ENCODE measurements around the gene BCL2.
"Not testable (repeated sequence)": the region's sequence is repeated elsewhere in the genome, so short reads cannot be mapped to it uniquely, and the experiment has no call there.

BCL2 gene

DNA sequence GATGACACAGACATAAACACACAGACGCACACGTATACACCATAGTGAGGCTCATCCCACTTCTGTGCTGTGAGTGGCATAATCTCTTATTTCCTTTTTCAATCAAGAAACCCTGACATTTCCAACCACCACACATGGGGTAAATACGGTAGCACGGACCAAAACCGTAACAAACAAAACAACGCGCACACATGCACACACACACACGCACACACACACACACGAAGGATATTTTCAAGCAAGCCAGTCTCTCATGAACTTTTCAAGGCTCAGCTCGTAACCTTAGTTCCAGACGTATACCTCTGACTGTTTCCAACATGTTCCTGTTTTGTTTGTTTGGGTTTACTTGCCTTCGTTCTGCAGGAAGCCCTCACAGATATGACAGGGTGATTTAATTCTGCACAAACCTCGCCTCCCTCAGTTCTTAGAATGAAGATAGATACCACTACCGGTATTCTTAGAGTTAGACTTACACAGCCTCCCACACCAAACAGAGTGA is 119.8 kb downstream of the BCL2 start:
- DNase-seq (ENCODE audit: low read depth, low spot score), result no peak

DNA sequence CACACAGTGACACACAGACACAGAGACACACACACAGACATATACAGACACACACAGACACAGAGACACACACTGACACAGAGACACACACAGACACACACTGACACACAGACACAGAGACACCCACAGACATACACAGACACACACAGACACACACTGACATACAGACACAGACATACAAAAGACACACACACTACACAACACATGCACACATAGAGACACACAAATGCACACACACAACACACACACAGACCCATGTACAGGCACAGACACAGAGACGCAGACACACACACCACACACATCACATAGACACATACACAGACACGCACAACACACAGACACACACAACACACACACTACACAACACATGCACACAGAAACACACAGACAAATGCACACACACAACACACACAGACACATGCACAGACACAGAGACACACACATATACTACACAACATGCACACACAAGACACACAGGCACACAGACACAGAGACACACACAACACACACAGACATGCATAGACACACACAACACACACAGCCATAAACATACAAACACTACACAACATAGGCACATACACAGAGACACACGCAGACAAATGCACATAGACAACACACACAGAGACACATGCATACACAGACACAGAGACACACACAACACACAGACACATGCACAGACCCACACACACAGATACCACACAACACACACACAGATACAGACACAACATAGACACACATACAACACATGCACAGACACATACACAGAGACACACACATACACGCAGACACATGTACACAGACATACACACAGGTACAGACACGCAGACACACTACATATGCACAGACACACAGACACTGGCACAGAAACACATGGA is 120.5 kb downstream of the BCL2 start:
- DNase-seq (ENCODE audit: low read depth, low spot score), result no peak

DNA sequence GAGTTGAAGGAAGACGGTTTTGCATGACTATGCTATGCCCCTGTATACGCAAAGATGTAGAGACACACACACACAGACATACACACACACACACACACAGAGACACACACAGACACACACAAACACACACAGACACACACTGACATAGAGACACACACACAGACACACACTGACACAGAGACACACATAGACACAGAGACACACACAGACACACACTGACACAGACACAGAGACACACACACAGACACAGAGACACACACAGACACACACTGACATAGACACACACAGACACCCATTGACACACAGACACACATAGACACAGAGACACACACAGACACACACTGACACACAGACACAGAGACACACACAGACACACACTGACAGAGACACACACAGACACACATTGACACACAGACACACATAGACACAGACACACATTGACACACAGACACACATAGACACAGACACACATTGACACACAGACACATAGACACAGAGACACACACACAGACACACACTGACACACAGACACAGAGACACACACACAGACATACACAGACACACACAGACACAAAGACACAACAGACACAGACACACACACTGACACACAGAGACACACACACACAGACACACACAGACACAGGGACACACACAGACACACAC is 121.3 kb downstream of the BCL2 start:
- DNase-seq (ENCODE audit: low read depth, low spot score), result no peak

DNA sequence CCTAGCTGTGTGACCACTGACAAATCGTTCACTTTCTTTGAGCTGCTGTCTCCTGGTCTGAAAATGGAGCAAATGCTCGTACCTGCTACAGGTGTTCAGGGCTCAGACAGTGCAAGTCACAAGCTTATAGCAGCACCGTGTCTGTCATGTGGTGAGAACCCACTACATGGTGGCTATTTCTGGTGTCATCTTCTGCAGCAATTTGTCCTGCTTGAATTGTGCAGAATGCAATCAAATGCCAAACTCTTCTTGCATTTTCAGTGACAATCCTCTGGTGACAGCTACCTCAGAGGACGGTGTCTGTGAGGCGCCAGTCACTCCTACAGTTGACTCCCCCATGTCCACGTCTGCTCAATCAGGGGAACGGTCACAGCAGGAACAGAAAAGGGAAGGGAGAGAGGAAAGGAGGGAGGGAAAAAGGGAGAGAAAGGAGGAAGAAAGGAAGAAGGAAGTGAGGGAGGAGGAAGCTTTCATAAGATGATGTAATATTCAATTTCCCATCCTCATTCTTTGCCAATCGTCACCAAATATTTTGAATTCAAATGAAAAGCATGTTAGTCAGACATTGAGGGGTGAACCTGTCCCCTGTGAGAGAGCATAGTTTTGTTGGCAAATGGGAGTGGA is 122.2 kb downstream of the BCL2 start:
- no peak for DNase-seq (ENCODE audit: low read depth, low spot score)

DNA sequence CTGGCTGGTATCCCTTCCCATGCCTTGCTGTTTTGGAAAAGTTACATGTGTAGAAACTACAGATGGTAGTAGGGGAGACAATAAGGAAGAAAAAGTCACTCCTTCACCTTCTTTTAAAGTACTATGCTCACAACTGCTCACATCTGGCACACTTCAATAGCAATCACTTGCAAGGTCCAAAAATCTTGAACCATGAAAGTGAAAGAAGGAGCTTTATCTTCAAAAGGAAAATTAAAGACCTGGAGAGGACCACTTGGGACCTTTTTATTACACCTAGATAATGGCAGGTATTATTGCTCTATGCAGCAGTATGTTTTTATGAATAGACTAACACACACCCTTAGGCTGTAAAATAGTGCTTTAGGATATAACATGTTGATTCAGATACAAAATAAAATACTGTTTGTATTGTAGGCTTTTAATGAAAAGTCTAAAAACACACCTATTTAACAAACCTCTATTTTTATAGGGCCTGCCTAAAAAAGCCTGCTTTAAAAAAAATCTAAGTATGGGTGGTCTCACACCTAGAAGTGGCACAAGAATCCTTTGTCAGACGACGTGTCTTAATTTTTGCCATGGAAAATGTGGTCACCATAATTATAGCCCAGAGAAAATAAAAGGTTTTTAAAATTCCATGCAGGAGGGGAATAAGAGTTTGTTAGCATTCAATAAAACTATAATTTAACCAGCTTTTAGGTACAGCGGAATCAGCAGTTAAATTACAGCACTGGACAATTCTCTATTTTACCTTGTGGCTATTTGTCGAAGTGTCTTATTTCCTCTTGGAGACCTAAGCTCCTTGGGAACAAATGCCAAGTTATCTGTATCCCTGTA is 124.0 kb downstream of the BCL2 start:
- DNase-seq (ENCODE audit: low read depth, low spot score), result no peak

DNA sequence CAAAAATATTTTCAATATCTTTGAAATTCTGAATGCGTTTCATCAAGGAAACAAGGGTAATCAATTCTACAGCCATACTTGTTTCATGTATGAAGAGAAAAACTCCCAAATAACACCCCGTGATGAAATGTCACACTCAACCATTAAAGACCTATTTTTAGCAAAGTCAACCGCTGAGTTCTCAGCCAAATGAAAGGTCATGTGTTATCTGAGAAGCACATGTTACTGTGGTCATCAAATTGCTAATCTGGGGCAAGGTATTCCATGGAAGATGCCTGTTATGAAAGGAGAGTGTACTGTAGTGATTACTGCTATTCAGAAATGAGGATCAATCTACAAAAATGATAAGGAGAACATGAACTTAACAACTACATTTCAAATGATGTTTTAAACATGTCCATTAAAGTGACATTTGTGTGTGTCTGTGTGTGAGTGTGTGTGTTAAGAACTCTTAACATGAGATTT is 126.7 kb downstream of the BCL2 start:
- DNase-seq (ENCODE audit: low read depth, low spot score), result no peak

DNA sequence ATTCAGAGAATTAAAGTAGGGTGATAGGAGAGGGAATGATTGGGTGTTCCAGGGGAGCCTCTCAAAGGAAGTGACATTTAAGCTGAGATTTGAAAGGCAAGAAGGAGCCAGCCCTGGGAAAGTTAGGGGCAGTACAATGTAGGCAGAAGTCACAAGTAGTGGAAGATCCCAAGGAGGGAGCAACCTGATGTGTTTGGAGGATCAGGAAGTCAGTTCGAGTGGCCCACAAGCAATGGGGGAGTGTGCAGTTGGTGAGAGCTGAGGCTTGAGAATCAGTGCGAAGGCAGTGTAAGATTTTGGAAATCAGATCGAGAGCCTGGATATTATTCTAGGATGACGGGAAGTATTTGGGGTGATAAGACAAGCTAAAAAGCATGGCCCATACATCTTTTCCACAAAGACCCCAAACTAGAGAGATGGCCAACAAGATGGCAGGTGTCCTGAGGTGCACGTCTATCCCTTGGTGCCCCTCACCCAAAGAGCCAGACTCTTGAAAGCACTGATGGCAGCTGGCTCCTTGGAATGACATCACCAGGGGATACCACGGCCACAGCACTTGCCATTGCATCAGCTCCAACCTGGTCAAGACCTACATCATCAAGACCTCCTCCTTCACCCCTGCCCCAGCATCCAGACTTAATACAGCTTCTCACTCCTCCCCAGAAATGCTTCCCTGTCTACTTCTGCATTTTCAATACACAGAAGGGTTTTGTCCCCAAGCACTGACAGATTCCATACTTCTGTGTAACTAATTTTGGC is 127.3 kb downstream of the BCL2 start:
- DNase-seq (ENCODE audit: low read depth, low spot score), result no peak

DNA sequence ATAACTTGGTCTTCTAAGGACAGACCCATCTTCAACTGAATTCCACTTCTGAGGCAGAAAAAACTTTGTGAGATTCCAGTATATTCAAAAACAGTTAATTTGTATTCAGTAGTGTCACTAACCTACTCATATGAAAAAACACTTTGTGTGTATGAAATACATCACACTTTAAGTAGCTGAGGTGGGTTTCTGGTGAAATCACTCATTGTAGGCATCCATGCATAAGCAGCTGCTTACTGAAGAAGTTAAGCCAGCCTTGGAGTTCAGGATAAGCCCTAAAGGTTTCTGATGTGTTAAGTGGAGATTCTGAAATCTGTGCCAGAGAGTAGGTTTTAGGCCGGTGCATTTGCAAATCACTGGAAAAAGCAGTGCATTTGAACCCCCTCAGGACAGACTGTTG is 128.2 kb downstream of the BCL2 start:
- no peak for DNase-seq (ENCODE audit: low read depth, low spot score)

DNA sequence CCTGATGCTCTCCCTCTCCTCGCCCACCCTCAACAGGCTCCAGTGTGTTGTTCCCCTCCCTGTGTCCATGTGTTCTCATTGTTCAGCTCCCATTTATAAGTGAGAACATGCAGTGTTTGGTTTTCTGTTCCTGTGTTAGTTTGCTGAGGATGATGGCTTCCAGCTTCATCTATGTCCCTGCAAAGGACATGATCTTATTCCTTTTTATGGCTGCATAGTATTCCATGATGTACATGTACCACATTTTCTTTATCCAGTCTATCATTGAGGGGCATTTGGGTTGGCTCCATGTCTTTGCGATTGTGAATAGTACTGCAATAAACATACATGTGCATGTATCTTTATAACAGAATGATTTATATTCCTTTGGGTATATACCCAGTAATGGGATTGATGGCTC is 128.7 kb downstream of the BCL2 start:
- not testable (repeated sequence) for DNase-seq (ENCODE audit: low read depth, low spot score)

DNA sequence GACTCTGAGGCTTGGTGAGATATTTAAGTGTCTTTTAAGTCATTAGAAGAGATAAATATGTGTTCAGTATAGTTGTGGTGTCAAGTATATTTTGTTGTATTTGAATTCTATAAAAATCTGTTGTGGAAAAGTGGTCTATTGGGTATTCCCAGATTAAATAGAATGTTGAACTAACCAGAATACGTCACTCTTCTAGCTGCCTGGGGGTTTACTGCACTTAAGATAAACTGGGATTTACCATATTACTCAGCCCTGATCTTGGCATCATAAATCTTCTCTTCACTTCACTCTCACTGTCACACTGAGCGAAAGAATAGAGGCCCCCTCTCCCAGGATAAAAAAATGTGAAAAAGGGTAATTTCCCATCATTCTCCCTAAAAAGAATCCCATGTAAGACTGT is 129.8 kb downstream of the BCL2 start:
- DNase-seq (ENCODE audit: low read depth, low spot score), result no peak

DNA sequence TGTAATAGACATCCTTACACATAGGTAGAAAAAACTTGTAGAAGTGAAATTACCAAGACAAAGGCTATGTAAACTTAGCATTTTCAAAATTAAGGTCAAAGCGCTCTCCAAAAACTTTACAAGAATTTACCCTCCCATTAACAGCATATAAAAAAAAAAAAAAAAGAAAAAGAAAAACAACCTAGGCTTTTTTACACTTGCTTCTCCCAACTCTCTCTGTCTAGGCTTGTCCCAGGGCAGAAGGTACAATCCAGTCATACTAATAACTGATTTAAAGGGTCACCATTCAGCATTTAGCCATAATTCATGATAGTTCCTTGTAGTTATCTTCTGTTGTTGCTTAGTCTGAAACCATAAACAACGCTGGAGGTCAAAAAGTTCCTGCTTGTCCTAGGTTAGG is 130.5 kb downstream of the BCL2 start:
- no peak for DNase-seq (ENCODE audit: low read depth, low spot score)

DNA sequence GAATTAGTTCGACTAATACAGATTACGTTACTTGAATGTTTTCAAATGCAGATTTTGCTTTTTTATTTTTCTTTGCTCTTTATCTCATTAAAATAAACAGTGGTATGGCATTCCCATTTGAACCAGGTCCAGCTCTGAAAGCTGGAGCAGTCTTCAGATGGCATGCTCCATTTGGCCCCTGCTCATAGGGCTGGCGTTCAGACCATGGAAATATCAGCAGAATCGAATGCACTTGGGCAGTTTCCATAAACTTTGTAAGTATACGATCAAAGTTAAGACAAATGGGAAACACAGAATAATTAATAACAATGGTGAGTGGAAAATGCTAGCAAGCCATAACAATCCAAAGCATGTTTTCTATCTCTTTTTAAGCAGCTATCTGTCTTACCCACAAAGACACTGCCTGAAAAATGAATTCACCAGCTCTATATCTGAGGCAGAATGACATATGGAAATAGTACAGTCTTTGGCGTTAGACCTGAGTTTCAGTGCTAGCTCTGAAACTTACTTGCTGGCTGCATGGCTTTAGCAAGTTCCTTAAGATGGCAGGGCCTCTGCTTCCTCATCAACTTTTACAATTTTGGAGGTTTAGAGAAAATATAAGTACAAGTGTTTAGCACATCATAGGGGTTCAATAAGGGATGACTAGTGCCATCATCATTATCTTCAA is 131.6 kb downstream of the BCL2 start:
- DNase-seq (ENCODE audit: low read depth, low spot score), result no peak

DNA sequence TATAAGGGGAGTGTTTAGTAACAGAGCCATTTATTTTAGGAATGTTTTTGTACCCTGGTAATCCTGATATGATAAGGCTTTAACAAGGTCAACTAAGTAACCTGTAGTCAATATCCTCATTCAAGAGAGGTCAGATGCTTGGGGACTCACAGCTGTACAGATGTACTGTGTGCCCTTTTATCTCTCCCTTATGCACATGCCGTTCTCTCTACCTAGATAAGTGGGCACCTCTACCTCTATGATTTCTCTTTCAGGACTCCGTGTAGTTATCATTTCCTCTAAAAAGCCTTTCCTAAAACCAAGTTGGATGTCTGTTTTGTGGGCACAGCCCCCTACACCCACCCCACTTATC is 132.4 kb downstream of the BCL2 start:
- no peak for DNase-seq (ENCODE audit: low read depth, low spot score)

DNA sequence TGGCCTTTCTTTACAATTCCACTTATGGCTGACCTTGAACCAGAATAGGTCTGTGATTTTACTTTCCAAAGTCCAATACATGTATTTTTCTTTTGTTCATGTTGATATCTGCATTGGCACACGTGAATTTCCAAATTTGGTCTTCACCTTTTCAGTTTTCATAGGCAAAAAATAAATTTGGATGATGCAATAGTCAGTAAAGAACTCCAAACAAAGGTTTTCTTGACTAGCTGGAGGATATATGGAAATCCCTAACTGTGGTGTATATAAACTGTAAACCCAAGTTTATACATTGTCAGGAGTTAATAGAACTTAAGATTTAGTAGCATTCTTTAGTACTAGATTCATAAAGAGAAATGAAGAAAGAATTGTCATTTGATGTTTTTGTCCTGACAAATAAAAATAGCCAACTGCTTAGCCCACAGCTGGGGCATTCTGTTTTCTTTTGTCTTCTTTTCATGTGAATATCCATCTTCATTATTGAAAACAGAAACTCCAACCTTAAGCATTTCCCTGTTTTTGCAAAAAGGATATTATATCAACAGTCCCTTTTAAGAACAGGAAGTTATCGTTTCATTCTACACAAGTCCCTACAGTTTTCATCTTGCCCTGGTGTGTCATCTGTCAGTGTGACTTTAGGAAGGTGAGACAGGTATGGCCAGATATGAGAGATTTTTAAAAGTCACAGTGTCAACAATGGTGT is 132.9 kb downstream of the BCL2 start:
- DNase-seq (ENCODE audit: low read depth, low spot score), result no peak

DNA sequence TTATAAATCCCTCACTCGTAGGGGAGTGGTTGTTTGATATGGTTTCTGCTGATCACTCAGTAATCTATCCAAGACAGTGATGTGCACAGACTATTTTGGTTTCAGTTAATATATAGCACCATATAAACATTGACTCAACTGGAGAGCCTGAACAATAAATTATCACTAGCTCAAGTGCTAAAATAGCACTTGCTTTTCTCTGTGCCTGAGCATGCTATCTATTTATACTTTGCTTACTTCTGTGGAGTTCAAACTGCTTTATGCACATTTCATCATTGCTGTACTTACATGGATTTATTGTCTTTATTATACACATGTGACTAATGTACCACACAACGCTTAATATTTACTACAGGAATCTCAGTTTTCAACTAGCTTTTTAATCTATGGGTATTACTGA is 133.6 kb downstream of the BCL2 start:
- no peak for DNase-seq (ENCODE audit: low read depth, low spot score)

DNA sequence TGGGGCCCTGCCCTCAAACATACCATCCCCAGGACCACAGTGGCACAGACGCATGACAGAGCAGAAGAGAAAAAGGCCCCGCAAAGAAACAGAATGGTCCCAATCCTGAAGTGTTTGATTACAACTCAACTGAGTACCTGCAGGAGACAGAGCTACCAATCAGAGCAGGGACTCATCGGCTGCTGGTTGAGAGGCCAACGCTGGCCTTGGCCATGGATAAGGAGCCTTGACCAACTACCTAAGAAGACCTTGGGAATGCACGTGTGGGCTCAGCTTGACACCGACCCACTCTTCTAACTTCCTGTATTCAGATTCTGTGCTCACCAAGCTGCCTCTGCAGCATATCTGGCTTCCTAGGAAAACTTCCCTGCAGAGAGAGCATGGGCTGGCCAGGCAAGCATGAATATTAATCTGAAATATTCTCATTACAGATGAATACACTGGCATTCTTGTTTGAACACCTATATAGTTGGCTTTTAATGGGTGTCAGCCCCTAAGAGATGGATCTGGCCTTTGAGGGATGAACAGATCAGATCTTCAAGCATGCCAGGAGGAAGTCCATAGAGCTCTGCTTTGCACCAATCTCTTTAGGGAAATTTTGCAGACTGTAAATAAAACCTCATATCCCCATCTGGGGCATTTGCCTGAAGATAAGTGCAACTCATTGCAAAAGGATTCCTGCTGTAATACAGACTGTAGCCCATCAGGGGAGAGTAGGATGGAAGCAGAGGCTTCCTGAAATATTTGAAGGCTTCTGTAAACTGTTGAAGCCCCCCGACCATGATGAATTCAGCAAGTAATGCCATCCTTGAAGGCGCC is 135.4 kb downstream of the BCL2 start:
- no peak for DNase-seq (ENCODE audit: low read depth, low spot score)

DNA sequence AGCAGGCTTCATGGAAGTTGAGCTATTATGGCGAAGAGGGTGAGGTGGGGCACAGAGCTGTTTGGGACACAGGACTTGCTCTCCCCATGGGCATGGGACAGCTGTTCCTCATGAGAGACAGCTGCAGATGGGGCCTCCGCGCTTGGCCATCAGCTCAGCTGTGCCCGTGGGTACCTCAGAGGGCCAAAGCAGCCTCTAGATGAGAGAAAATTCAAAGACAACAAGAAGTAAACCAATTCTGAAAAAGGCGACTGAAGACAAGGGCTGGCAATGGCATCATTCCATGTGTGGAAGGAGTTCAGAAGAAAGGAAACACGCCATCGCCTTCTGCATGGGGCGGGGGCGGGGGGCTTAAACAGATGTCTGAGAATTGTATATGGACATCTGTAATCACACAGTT is 136.2 kb downstream of the BCL2 start:
- no peak for DNase-seq (ENCODE audit: low read depth, low spot score)

DNA sequence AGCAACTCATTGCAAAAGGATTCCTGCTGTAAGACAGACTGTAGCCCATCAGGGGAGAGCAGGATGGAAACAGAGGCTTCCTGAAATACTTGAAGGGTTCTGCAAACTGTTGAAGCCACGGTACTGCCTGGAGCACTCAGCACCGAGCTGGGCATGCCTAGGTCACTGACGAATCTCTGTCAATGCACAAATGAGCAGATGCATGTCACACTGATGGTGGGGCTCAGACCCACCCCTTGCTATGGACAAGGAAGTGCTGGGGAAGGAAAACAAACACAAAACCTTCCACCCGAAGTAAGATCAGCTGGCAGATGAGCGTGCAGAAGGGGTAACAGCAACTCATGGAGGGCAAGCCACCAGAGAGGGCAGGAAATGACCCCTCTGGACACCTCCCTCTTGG is 136.7 kb downstream of the BCL2 start:
- no peak for DNase-seq (ENCODE audit: low read depth, low spot score)

DNA sequence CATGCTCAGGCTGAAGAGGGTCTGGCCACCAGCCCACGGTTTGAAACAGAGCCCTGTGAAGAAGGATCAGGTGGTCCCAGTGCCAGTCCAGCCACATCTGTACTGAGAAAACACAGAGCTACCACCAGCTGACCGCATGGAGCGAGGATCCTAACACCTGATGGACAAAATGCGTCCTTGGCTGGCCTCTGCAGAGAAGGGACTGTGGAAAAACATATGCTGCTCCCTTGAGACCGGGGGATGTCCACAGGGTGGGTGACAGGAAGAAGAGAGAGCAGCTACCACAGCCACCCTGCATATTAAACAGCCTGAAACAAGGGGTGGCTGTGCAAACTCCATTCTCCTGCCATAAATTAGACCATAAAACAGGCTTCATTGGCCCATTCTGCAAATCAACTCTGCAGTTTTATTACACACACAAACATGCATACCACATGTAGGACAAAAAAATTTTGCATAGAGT is 137.2 kb downstream of the BCL2 start:
- DNase-seq (ENCODE audit: low read depth, low spot score), result no peak
